ENCODE measurements around the gene HTR2A. TPM values are rescaled to one million over a fixed set of nuclear protein-coding genes. Genes with fewer than 3 reads are reported as not detected.

HTR2A gene
- total and polyA plus RNA-seq, 8 donors, result 0.29 to 1.8 (median 0.75) TPM

- intact Hi-C loops (cut with DNase I), result no loop called here
- ATAC-seq, result no peak
- Histone ChIP-seq H3K27ac (no peak overlapping the region), H3K36me3 (no peaks in the 10 kb centered on the region), H3K27me3 (no peaks in the 10 kb centered on the region), H3K4me3 (no peak overlapping the region), H3K9me3 (no peaks in the 10 kb centered on the region), H3K4me1 (no peaks in the 10 kb centered on the region)
- DNase-seq, result no peak
- no peak for TF ChIP-seq CTCF (IDR thresholded peaks at IDR 0.05)
These were observed 93.3 kb downstream of the HTR2A start for GRCh38 chr13:46803586-46803985.

DNA sequence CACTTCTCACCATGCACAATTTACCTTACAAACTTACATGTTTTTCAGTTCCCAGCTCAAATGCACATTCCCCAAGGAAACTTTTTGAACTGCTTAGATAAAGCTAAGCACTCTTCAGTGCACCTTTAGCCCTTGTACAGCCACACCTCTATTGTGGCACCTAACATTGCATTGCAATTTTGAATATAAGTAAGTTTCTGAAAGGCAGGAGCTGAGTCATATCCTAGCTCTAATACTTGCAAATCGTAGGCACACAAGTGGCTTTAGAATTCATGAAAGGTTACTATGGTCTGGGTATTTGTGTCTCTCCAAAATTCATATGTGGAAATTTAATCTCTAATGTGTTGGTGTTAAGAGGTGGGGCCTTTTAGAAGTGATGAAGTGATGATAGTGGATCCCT is 95.0 kb downstream of the HTR2A start:
- intact Hi-C loops (cut with DNase I), result no loop called here
- ATAC-seq (peak; percentile 52), DNase-seq (no peak)
- TF ChIP-seq CTCF (IDR thresholded peaks at IDR 0.05), result no peak
- no peak overlapping the region for H3K4me3 ChIP-seq
- no peak overlapping the region for H3K27ac ChIP-seq
- no peaks in the 10 kb centered on the region for H3K9me3 ChIP-seq
- H3K4me1 ChIP-seq, result peaks cover 0 to 7% of the 10 kb centered on the region in 2 donors
- no peaks in the 10 kb centered on the region for H3K27me3 ChIP-seq
- H3K36me3 ChIP-seq, result no peaks in the 10 kb centered on the region

DNA sequence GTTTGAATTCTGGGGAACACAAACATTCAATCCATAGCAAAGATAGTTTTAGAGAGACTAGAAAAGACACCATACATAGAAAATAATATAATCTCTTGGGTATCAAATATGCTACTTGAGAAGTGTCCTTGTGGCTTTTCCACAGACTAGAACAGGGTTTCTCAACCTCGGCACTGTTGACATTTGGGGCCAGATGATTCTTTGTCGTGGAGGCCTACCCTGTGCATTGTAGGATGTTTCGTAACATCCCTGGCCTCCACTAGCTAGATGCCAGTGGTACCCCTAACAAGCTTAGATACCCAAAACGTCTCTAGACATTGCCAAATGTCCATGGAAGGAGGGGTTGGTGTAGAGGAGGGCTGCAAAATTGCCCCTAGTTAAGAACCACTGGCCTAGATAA is 97.7 kb downstream of the HTR2A start:
- peaks cover 7 to 28% of the 10 kb centered on the region in 2 donors for H3K4me1 ChIP-seq
- no peaks in the 10 kb centered on the region for H3K36me3 ChIP-seq
- no peak for DNase-seq
- intact Hi-C loops (cut with DNase I), result no loop called here
- ATAC-seq, result no peak
- no peaks in the 10 kb centered on the region for H3K9me3 ChIP-seq
- H3K27me3 ChIP-seq, result no peaks in the 10 kb centered on the region
- H3K27ac ChIP-seq, result no peak overlapping the region
- no peak for TF ChIP-seq CTCF (IDR thresholded peaks at IDR 0.05)
- H3K4me3 ChIP-seq, result no peak overlapping the region

DNA sequence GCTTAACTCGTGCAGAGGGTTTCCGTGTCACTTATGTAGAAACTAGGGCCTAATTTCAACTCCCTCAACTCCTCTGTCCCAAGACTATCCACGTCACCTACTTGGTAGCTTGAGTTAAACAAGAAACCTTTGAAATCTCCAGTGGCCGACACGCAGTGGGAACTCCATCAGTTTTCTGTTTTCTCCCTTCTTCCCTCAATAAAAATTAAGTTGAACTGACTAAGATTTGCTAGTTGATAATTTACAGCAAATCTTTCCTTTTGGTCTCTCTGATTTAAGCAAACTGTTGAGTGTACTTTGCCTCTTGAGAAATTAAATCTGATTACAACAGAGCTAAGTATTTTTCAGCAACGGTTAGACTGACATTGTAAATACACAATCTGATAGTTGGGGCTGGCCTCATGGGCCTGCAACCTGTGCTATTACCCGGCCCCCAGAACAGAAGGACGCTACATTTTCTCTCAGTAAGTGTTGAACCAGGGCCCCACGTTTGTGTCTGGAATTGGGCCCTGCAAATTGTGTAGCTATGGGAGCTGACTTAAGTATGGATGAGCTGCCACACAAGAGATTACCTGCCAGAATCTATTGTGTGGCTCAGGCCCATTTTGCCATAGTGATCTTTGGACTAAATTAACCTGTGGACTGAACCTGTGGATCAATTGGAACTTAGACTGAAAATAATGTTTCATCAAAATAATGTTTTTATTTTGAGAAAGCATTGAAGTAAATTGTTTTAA is 99.2 kb downstream of the HTR2A start:
- ATAC-seq, result peak; percentile 8
- Histone ChIP-seq H3K27ac (peak overlapping the region; percentile 93 to 94), H3K27me3 (no peaks in the 10 kb centered on the region), H3K4me1 (peaks cover 7 to 40% of the 10 kb centered on the region in 2 donors), H3K9me3 (no peaks in the 10 kb centered on the region), H3K4me3 (peak overlapping the region; percentile 79 to 87), H3K36me3 (no peaks in the 10 kb centered on the region)
- DNase-seq, result no peak
- TF ChIP-seq CTCF (IDR thresholded peaks at IDR 0.05), result no peak
- intact Hi-C loops (cut with DNase I), result no loop called here

DNA sequence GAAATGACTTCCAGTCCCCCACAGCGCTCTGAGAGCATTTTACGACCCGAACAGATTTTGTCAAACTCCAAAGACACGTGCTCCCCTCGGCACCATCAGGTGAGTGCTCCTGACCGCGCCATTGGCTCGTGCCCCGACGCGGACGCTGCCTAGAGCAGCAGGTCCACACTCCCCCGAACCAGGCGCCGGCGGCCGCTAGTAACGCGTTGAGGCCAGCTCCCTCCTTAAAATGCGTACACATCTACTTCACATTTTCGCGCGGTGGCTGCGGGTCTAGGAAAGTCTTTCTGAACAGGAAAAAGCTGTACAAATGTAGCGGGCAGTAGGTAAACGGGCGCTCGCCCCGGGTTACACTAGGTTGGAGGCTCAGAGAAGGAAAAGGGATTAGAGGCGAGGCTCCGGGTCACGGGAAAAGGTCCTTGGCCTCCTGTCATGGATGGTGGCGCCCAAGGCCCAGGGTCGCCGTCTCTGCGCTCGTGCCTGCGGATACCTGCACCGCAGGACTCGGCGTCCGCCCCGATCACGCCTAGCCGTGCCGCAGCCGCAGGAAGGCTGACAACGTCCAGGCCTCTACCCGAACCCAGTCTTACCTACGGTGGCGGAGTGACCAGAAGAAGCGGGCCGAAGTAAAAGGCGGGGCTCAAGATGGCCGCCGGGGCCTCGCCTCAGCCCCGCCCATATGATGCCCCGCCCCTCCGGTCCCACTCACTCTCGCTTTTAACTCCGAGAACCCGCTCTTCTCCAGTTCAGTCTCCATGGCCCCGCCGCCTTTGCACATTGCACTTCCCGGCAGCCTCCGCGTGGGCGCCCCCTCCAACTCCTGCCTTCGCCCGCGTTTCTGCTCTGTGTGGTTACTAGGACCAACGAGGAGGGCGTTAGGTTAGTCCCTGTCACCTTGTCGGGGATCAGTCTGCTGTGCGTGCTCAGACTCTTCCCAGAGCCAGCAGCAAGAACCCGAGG is 100.1 kb downstream of the HTR2A start, which contains the start of gene ESD:
Gene ESD (minus strand): TSS at position 647 of the 960 bp plus-strand sequence. CDS start 5,748 bp downstream, outside the sequence.
- H3K36me3 ChIP-seq, result no peaks in the 10 kb centered on the region
- H3K9me3 ChIP-seq, result no peaks in the 10 kb centered on the region
- no peak for TF ChIP-seq CTCF (IDR thresholded peaks at IDR 0.05)
- peak; percentile 97 for ATAC-seq
- peaks cover 7 to 40% of the 10 kb centered on the region in 2 donors for H3K4me1 ChIP-seq
- peak within 1 kb of the TSS; percentile 93 to 94 for H3K27ac ChIP-seq
- DNase-seq, result peak; percentile 91 to 97 (median 94)
- H3K4me3 ChIP-seq, result peak within 1 kb of the TSS; percentile 79 to 87
- intact Hi-C loops (cut with DNase I), result no loop called here
- no peaks in the 10 kb centered on the region for H3K27me3 ChIP-seq
